Panc1 (cell line): Measurements from ENCODE around the gene TRIM14. TPM values are rescaled to one million over a fixed set of nuclear protein-coding genes. Genes with fewer than 3 reads are reported as not detected.

ENCODE experiments used
- ATAC-seq: fragments of 200-7000 bp; cut with Tn5 transposase; 2 replicates; pipeline ENCODE4 v1.9.1; 2020; ENCODE audit warnings: mild to moderate bottlenecking, moderate library complexity
- BruUV-seq: library from RNA; stranded (reverse); fragments of 400-500 nt; replicated peaks from 2 replicates; lab custom pipeline; 2021; lab: Mats Ljungman, UMichigan
- CTCF ChIA-PET: fragments of 300-600 bp; sonication (Branson Sonifier 250); formaldehyde crosslinking; loops from one replicate; lab custom pipeline; 2022; ENCODE audit warnings: antibody characterized with exemption; lab: Charles Lee
- POLR2A ChIA-PET: fragments of 300-600 bp; sonication (Branson Sonifier 250); formaldehyde crosslinking; loops from one replicate; lab custom pipeline; 2022; ENCODE audit warnings: antibody characterized with exemption; lab: Charles Lee
- DNase-seq: peaks from one replicate; pipeline ENCODE4 v3.0.0-alpha.2; 2010; ENCODE audit warnings: low read depth, low spot score
- H3K27ac ChIP-seq: 2 replicates; pipeline ENCODE4 v1.5.1; 2011; ENCODE audit warnings: mild to moderate bottlenecking, low read length, inconsistent platforms
- H3K27me3 ChIP-seq: fragments of 200-500 bp; sonication (Bioruptor generic); 2 replicates; pipeline ENCODE4 v1.6.0; 2014; ENCODE audit warnings: low read length, inconsistent platforms; ENCODE audit not compliant: control insufficient read depth, insufficient read depth
- H3K36me3 ChIP-seq: fragments of 200-500 bp; sonication (Bioruptor generic); 2 replicates; pipeline ENCODE4 v1.5.1; 2014; ENCODE audit warnings: inconsistent platforms, mild to moderate bottlenecking, low read length, moderate library complexity; ENCODE audit not compliant: control insufficient read depth, insufficient read depth
- H3K4me1 ChIP-seq: 2 replicates; pipeline ENCODE4 v1.5.1; 2011; ENCODE audit warnings: inconsistent platforms, mild to moderate bottlenecking, low read length, moderate library complexity; ENCODE audit not compliant: control insufficient read depth, insufficient read depth
- H3K4me3 ChIP-seq, 2 experiments: 2 replicates each; pipeline ENCODE4 v1.5.1; 2011 to 2012; ENCODE audit warnings: low read depth in 2 of 2, low read length in 2 of 2, mild to moderate bottlenecking in 2 of 2, inconsistent platforms in 1 of 2, moderate library complexity in 1 of 2
- H3K9me3 ChIP-seq: fragments of 200-500 bp; sonication (Bioruptor generic); 2 replicates; pipeline ENCODE4 v1.5.1; 2014; ENCODE audit warnings: low read depth, mild to moderate bottlenecking, inconsistent platforms, low read length, moderate library complexity; ENCODE audit not compliant: control insufficient read depth, insufficient read depth
- CTCF ChIP-seq: fragments of 450-650 bp; IDR thresholded peaks from 2 replicates; pipeline ENCODE4 v1.5.1; 2017; ENCODE audit warnings: mild to moderate bottlenecking
- POLR2AphosphoS5 ChIP-seq: IDR thresholded peaks from 2 replicates; pipeline ENCODE4 v1.6.1; 2012; ENCODE audit warnings: mild to moderate bottlenecking, low read depth, low read length, moderate library complexity
- REST ChIP-seq, 2 experiments: IDR thresholded peaks; 2 replicates each; pipeline ENCODE4 v1.6.1; 2011 to 2012; ENCODE audit warnings: low read depth in 2 of 2, control low read depth in 1 of 2, low read length in 1 of 2, mild to moderate bottlenecking in 1 of 2, moderate library complexity in 1 of 2; ENCODE audit not compliant: insufficient read depth in 1 of 2
- SIN3A ChIP-seq: IDR thresholded peaks from 2 replicates; pipeline ENCODE4 v1.6.1; 2012; ENCODE audit warnings: low read depth, mild to moderate bottlenecking, low read length, moderate library complexity, borderline replicate concordance; ENCODE audit not compliant: insufficient read depth
- TCF7L2 ChIP-seq: IDR thresholded peaks from 2 replicates; pipeline ENCODE4 v1.6.1; 2011; ENCODE audit warnings: mild to moderate bottlenecking, low read depth, low read length, inconsistent platforms
- in situ Hi-C: cut with HindIII; loops from 2 replicates; pipeline ENCODE4 v1.10.0; 2016; ENCODE audit warnings: low sequenced_read_pairs, low pct_unique_long_range_greater_than_20kb
- intact Hi-C: fragments of 100-400 bp; cut with micrococcal nuclease; formaldehyde crosslinking; loops from one replicate; pipeline ENCODE4 v1.10.0; 2022; ENCODE audit not compliant: unreplicated experiment
- total RNA-seq: library from RNA; stranded (reverse); gene quantifications from one replicate; pipeline ENCODE4 v1.2.1, GENCODE V29; 2021; ENCODE audit not compliant: unreplicated experiment

Gene TRIM14
- total RNA-seq, 1 experiment from 2014 or later, result 9.7 TPM

DNA sequence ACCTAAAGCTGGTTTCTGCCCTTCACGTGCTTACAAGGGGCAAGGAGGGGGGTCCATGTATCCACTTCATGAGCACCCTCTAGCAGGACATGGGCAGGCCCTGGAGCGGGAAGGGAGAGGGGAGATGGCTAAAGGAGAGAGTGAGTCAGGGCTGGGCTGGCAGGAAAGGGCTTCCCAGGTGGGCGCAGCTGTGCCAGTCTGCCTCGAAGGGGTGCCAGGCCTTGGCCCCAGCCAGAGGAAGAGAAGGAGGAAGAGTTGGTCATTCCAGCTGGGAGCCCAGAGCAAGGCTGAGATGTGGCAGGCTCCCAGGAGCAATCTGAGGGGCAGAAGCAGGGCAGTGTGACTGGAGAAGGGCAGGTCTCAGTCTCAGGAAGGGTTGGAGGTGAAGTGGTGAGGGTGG lies 24.7 kb downstream of the TRIM14 start:
- Histone ChIP-seq H3K36me3 (no peaks in the 10 kb centered on the region), H3K27me3 (no peaks in the 10 kb centered on the region), H3K4me3 (no peak overlapping the region), H3K4me1 (no peaks in the 10 kb centered on the region), H3K27ac (no peak overlapping the region), H3K9me3 (no peaks in the 10 kb centered on the region)
- BruUV-seq, result no TSS peak
- ATAC-seq (no peak), DNase-seq (no peak)
- ChIA-PET CTCF (no interaction called here), POLR2A (no interaction called here)
- intact Hi-C loops (no loop called here), in situ Hi-C loops (no loop called here)
- no peak for TF ChIP-seq POLR2AphosphoS5
- no peak for TF ChIP-seq SIN3A
- no peak for TF ChIP-seq CTCF
- no peak for TF ChIP-seq TCF7L2
- TF ChIP-seq REST (IDR thresholded peaks at IDR 0.05; ENCODE audit: insufficient read depth in 1 of 2, low read depth in 2 of 2, low read length in 1 of 2), result no peak

- ChIA-PET POLR2A (no interaction called here), CTCF (no interaction called here)
- intact Hi-C loops (no loop called here), in situ Hi-C loops (no loop called here)
- Histone ChIP-seq H3K9me3 (no peaks in the 10 kb centered on the region), H3K4me3 (no peak overlapping the region), H3K4me1 (no peaks in the 10 kb centered on the region), H3K36me3 (no peaks in the 10 kb centered on the region), H3K27me3 (no peaks in the 10 kb centered on the region), H3K27ac (no peak overlapping the region)
- TF ChIP-seq TCF7L2 (no peak), CTCF (no peak), SIN3A (no peak), REST (IDR thresholded peaks at IDR 0.05; ENCODE audit: insufficient read depth in 1 of 2, low read depth in 2 of 2, low read length in 1 of 2) (no peak), POLR2AphosphoS5 (no peak)
- no TSS peak for BruUV-seq
- ATAC-seq (no peak), DNase-seq (no peak)
Measured at GRCh38 chr9:98092613-98092931, 26.4 kb downstream of the TRIM14 start.
